Uterus (tissue), 4 donors: ENCODE results near the gene TERF2IP. TPM values are rescaled to one million over a fixed set of nuclear protein-coding genes. Genes with fewer than 3 reads are reported as not detected.

ENCODE experiments used
- DNase-seq, 2 donors: peaks; one replicate each; pipeline ENCODE4 v3.0.0-alpha.2; 2019 to 2020
- H3K27ac ChIP-seq, 2 donors: fragments of 200-600 bp; sonication (generic); 1 replicate in 1 of 2; 2 replicates in 1 of 2; pipeline ENCODE4 v1.5.1; 2016 to 2018
- H3K27me3 ChIP-seq, 2 donors: fragments of 200-600 bp; sonication (generic); one replicate each; pipeline ENCODE4 v1.5.1; 2018 to 2019; ENCODE audit warnings: control low read depth in 1 of 2
- H3K36me3 ChIP-seq, 2 donors: fragments of 200-600 bp; sonication (generic); one replicate each; pipeline ENCODE4 v1.5.1; 2019; ENCODE audit warnings: control low read depth in 1 of 2
- H3K4me1 ChIP-seq, 2 donors: fragments of 200-600 bp; sonication (generic); one replicate each; pipeline ENCODE4 v1.5.1; 2018 to 2019; ENCODE audit warnings: control low read depth in 1 of 2
- H3K4me3 ChIP-seq, 2 donors: fragments of 200-600 bp; sonication (generic); 1 replicate in 1 of 2; 2 replicates in 1 of 2; pipeline ENCODE4 v1.5.1; 2018 to 2019; ENCODE audit warnings: mild to moderate bottlenecking in 1 of 2
- H3K9me3 ChIP-seq, 2 donors: fragments of 200-600 bp; sonication (generic); one replicate each; pipeline ENCODE4 v1.5.1; 2019; ENCODE audit warnings: control low read depth in 1 of 2
- CTCF ChIP-seq, 4 experiments: fragments of 200-600 bp in 2 of 4; fragments of 450-650 bp in 2 of 4; sonication (generic) in 2 of 4; IDR thresholded peaks; one replicate each; pipeline ENCODE4 v1.5.1; 2016 to 2019; ENCODE audit warnings: antibody characterized with exemption in 4 of 4, mild to moderate bottlenecking in 2 of 4, moderate library complexity in 1 of 4
- POLR2A ChIP-seq, 2 donors: fragments of 450-650 bp; IDR thresholded peaks; one replicate each; pipeline ENCODE4 v1.6.1; 2016; ENCODE audit warnings: antibody characterized with exemption in 2 of 2, mild to moderate bottlenecking in 1 of 2, moderate library complexity in 1 of 2
- intact Hi-C: fragments of 100-400 bp; cut with DNase I; formaldehyde crosslinking; loops from one replicate; pipeline ENCODE4 v1.15.1; 2023; ENCODE audit warnings: low total_unique reads
- total RNA-seq, 4 donors: library from RNA; depleted of rRNA in 3 of 4; stranded (reverse); fragments of >200 nt in 3 of 4; gene quantifications; one replicate each; pipeline versions ENCODE4 v1.1.0 to v1.2.4, GENCODE V29; 2014 to 2023
- donor health status: DM: yes; HTN: yes; CAD: no.

TERF2IP gene
- total RNA-seq, 4 donors from 2014 or later: 29.5 to 74.5 (median 50.0) TPM

- peak overlapping the region; percentile 92 to 96 for H3K27ac ChIP-seq
- TF ChIP-seq CTCF (IDR thresholded peaks at IDR 0.05) (peak in 1 of 4 experiments; percentile 3), POLR2A (IDR thresholded peaks at IDR 0.05) (peak in 1 of 2 donors; percentile 52)
- peak; percentile 78 to 79 for DNase-seq
- H3K4me1 ChIP-seq: peaks cover 8 to 17% of the 10 kb centered on the region in 2 donors
- no peaks in the 10 kb centered on the region for H3K27me3 ChIP-seq
- no peaks in the 10 kb centered on the region for H3K36me3 ChIP-seq
- intact Hi-C loops: no loop called here
- peak overlapping the region; percentile 90 to 100 for H3K4me3 ChIP-seq
- H3K9me3 ChIP-seq: no peaks in the 10 kb centered on the region
These were observed 898 bp downstream of the TERF2IP start for GRCh38 chr16:75648265-75649076.

- H3K9me3 ChIP-seq: no peaks in the 10 kb centered on the region
- no peak for DNase-seq
- no peaks in the 10 kb centered on the region for H3K36me3 ChIP-seq
- H3K27me3 ChIP-seq: no peaks in the 10 kb centered on the region
- H3K4me1 ChIP-seq: peaks cover 4 to 11% of the 10 kb centered on the region in 2 donors
- H3K4me3 ChIP-seq: no peak overlapping the region
- TF ChIP-seq CTCF (IDR thresholded peaks at IDR 0.05) (no peak), POLR2A (IDR thresholded peaks at IDR 0.05) (no peak)
- no peak overlapping the region for H3K27ac ChIP-seq
- intact Hi-C loops: no loop called here
These were observed 6.3 kb downstream of the TERF2IP start for GRCh38 chr16:75653922-75654321.

- intact Hi-C loops: no loop called here
- Histone ChIP-seq H3K27me3 (no peaks in the 10 kb centered on the region), H3K4me3 (no peak overlapping the region), H3K9me3 (no peaks in the 10 kb centered on the region), H3K4me1 (peaks cover 0 to 6% of the 10 kb centered on the region in 2 donors), H3K36me3 (no peaks in the 10 kb centered on the region), H3K27ac (no peak overlapping the region)
- TF ChIP-seq CTCF (IDR thresholded peaks at IDR 0.05): no peak
- no peak for TF ChIP-seq POLR2A (IDR thresholded peaks at IDR 0.05)
- DNase-seq: no peak
These were observed 10.6 kb downstream of the TERF2IP start for GRCh38 chr16:75658175-75658574.

- Histone ChIP-seq H3K36me3 (no peaks in the 10 kb centered on the region), H3K4me1 (no peaks in the 10 kb centered on the region), H3K27me3 (no peaks in the 10 kb centered on the region), H3K27ac (no peak overlapping the region), H3K9me3 (no peaks in the 10 kb centered on the region), H3K4me3 (no peak overlapping the region)
- intact Hi-C loops: no loop called here
- TF ChIP-seq CTCF (IDR thresholded peaks at IDR 0.05) (no peak), POLR2A (IDR thresholded peaks at IDR 0.05) (no peak)
- no peak for DNase-seq
These were observed 12.7 kb downstream of the TERF2IP start for GRCh38 chr16:75660321-75660720.

GRCh38 chr16:75660726-75661302 lies 13.2 kb downstream of the TERF2IP start:
- Histone ChIP-seq H3K27ac (no peak overlapping the region), H3K4me1 (no peaks in the 10 kb centered on the region), H3K4me3 (no peak overlapping the region), H3K36me3 (no peaks in the 10 kb centered on the region), H3K9me3 (no peaks in the 10 kb centered on the region), H3K27me3 (no peaks in the 10 kb centered on the region)
- no peak for TF ChIP-seq CTCF (IDR thresholded peaks at IDR 0.05)
- TF ChIP-seq POLR2A (IDR thresholded peaks at IDR 0.05): no peak
- no peak for DNase-seq
- intact Hi-C loops: no loop called here
